Sigmoid colon (tissue), 7 donors: ENCODE data around the gene CD63. TPM values are rescaled to one million over a fixed set of nuclear protein-coding genes. Genes with fewer than 3 reads are reported as not detected.

Experiments
- DNase-seq: peaks from one replicate; pipeline ENCODE4 v3.0.0-alpha.2; 2019
- H3K27ac ChIP-seq, 4 donors: fragments of 200-600 bp; sonication (generic); one replicate each; pipeline ENCODE4 v1.5.1; 2016 to 2019; ENCODE audit warnings: mild to moderate bottlenecking in 1 of 4
- H3K27me3 ChIP-seq, 3 donors: fragments of 200-600 bp; sonication (generic); one replicate each; pipeline ENCODE4 v1.5.1; 2019; ENCODE audit warnings: mild to moderate bottlenecking in 1 of 3
- H3K36me3 ChIP-seq, 4 donors: fragments of 200-600 bp; sonication (generic); one replicate each; pipeline ENCODE4 v1.5.1; 2016 to 2019
- H3K4me1 ChIP-seq, 4 donors: fragments of 200-600 bp; sonication (generic); one replicate each; pipeline ENCODE4 v1.5.1; 2017 to 2019
- H3K4me3 ChIP-seq, 4 donors: fragments of 200-600 bp; sonication (generic); one replicate each; pipeline ENCODE4 v1.5.1; 2017 to 2019; ENCODE audit warnings: mild to moderate bottlenecking in 2 of 4, moderate library complexity in 1 of 4
- H3K9me3 ChIP-seq, 4 donors: fragments of 200-600 bp in 3 of 4; sonication (generic) in 3 of 4; one replicate each; pipeline versions ENCODE4 v1.5.1 to v1.6.1; 2013 to 2019
- EP300 ChIP-seq, 4 donors: sonication (generic); formaldehyde crosslinking; IDR thresholded peaks; one replicate each; pipeline ENCODE4 v1.6.1; 2017; ENCODE audit warnings: antibody characterized with exemption in 4 of 4
- POLR2A ChIP-seq, 2 donors: fragments of 450-650 bp; IDR thresholded peaks; one replicate each; pipeline ENCODE4 v1.6.1; 2016; ENCODE audit warnings: antibody characterized with exemption in 2 of 2, mild to moderate bottlenecking in 2 of 2, moderate library complexity in 2 of 2
- POLR2AphosphoS5 ChIP-seq, 4 donors: sonication (generic); formaldehyde crosslinking; IDR thresholded peaks; one replicate each; pipeline ENCODE4 v1.6.1; 2017; ENCODE audit warnings: antibody characterized with exemption in 4 of 4
- WGBS, 2 donors: extraction: QIAGEN DNeasy Blood & Tissue Kit; methylation state at CpG; one replicate each; pipeline ENCODE4 v1.1.7; 2013; 5-methylcytosine and 5-hydroxymethylcytosine counted together
- intact Hi-C: fragments of 100-400 bp; cut with DNase I; formaldehyde crosslinking; loops from one replicate; pipeline ENCODE4 v1.15.1; 2023
- polyA plus RNA-seq, 3 donors: library from polyadenylated mRNA; stranded (reverse); fragments of 200-250 nt; gene quantifications; one replicate each; pipeline ENCODE4 v1.2.3, GENCODE V29; 2013
- total RNA-seq, 4 donors: library from RNA; depleted of rRNA; stranded (reverse); fragments of >200 nt; gene quantifications; one replicate each; pipeline ENCODE4 v1.1.0, GENCODE V29; 2016
- TF ChIP-seq, protein P1 (sequence below), 4 experiments: fragments of 450-650 bp in 3 of 4; fragments of 200-600 bp in 1 of 4; IDR thresholded peaks; one replicate each; pipeline ENCODE4 v1.5.1; 2016 to 2019; ENCODE audit warnings: antibody characterized with exemption in 4 of 4, mild to moderate bottlenecking in 3 of 4, moderate library complexity in 2 of 4
- donor health status: healthy with polysubstance abuse.
- donor health status: Bipolar disorder and iron deficiency.
- donor health status: healthy.

CD63 gene
- total and polyA plus RNA-seq, 7 donors, result 450 to 1,058 (median 842) TPM

DNA sequence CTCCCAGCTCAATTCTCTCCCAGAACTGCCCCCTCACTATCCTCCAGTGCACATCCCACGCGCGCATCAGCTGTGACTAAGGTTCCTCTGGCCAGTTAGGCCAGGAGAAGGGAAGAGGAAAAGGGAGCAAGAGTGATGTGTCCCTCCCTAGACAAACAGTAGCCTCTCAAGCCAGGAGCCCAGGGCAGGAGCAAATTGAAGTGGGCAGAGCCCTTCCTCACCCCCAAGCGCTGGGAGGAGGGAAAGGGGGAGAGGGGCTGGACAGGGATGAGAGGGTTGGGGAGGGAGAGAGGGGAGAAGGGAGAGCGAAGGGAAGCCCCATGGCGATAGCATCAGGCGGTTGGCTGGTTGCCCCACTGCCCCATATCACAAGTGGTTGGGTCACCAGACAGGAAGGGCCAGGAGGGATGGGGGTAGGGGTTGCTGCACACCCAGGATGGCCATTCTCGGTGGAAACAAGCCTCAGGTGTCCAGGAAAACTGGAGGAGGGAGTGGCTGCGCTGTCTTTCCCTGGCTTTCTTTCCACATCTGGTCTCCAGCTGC, 1.1 kb downstream of the CD63 start:
- 7 to 37% methylated on average over 9 of the region's 9 CpGs for WGBS, 2 donors
- no peaks in the 10 kb centered on the region for H3K27me3 ChIP-seq
- peaks cover 0 to 75% (median 68%) of the 10 kb centered on the region in 4 donors for H3K4me1 ChIP-seq
- no peaks in the 10 kb centered on the region for H3K9me3 ChIP-seq
- intact Hi-C loops, result no loop called here
- peak; percentile 89 for DNase-seq
- TF ChIP-seq POLR2AphosphoS5 (IDR thresholded peaks at IDR 0.05) (peak; percentile 9 to 50 (median 25)), EP300 (IDR thresholded peaks at IDR 0.05) (no peak)
- H3K4me3 ChIP-seq, result peak overlapping the region; percentile 95 to 99 (median 98)
- H3K27ac ChIP-seq, result peak overlapping the region; percentile 100
- peaks cover 19 to 36% (median 23%) of the 10 kb centered on the region in 4 donors for H3K36me3 ChIP-seq

DNA sequence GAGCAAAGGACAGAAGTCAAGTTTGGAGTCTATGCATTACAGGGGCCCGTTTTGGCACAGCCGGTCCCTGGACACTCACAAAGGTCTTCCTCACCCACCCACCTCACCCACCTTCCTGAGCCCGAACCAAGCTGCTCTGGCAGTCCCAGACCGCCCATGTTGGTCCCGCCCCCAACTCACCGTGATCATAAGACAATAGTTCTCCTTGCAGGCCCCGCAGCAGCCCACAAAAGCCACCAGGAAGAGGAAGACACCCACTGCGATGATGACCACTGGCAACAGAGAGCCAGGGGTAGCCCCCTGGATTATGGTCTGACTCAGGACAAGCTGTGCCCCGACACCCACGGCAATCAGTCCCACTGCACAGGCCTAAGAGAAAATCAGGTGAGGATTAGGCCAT, 1.8 kb downstream of the CD63 start:
- WGBS, 2 donors, result 47 to 61% methylated on average over 10 of the region's 10 CpGs
- H3K27ac ChIP-seq, result peak overlapping the region; percentile 100
- no peaks in the 10 kb centered on the region for H3K9me3 ChIP-seq
- intact Hi-C loops, result no loop called here
- DNase-seq, result peak; percentile 70
- H3K27me3 ChIP-seq, result no peaks in the 10 kb centered on the region
- TF ChIP-seq, protein P1, sequence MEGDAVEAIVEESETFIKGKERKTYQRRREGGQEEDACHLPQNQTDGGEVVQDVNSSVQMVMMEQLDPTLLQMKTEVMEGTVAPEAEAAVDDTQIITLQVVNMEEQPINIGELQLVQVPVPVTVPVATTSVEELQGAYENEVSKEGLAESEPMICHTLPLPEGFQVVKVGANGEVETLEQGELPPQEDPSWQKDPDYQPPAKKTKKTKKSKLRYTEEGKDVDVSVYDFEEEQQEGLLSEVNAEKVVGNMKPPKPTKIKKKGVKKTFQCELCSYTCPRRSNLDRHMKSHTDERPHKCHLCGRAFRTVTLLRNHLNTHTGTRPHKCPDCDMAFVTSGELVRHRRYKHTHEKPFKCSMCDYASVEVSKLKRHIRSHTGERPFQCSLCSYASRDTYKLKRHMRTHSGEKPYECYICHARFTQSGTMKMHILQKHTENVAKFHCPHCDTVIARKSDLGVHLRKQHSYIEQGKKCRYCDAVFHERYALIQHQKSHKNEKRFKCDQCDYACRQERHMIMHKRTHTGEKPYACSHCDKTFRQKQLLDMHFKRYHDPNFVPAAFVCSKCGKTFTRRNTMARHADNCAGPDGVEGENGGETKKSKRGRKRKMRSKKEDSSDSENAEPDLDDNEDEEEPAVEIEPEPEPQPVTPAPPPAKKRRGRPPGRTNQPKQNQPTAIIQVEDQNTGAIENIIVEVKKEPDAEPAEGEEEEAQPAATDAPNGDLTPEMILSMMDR (IDR thresholded peaks at IDR 0.05), result no peak
- TF ChIP-seq POLR2AphosphoS5 (IDR thresholded peaks at IDR 0.05) (no peak), EP300 (IDR thresholded peaks at IDR 0.05) (no peak), POLR2A (IDR thresholded peaks at IDR 0.05) (no peak)
- peak overlapping the region; percentile 95 to 99 (median 98) for H3K4me3 ChIP-seq
- H3K36me3 ChIP-seq, result peaks cover 19 to 36% (median 23%) of the 10 kb centered on the region in 4 donors
- peaks cover 0 to 76% (median 74%) of the 10 kb centered on the region in 4 donors for H3K4me1 ChIP-seq

DNA sequence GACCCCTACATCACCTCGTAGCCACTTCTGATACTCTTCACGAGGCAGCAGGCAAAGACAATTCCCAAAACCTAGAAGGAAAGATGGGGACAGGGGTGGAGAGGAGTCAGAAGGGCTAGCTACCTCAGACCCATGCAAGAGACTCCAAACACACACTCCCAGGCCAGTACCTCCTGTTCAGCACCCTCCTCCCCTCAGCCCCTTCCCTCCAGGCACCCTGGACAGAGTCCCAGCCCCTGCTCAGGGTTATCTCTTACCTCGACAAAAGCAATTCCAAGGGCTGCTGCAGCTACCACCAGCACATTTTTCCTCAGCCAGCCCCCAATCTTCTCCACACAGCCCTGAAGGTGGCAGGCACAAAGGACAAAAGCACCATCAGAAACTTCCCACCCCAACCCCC, 3.3 kb downstream of the CD63 start:
- WGBS, 2 donors, result 60 to 78% methylated on average over 3 of the region's 3 CpGs
- TF ChIP-seq, protein P1 (IDR thresholded peaks at IDR 0.05), result no peak
- TF ChIP-seq POLR2AphosphoS5 (IDR thresholded peaks at IDR 0.05), result no peak
- TF ChIP-seq EP300 (IDR thresholded peaks at IDR 0.05), result no peak
- TF ChIP-seq POLR2A (IDR thresholded peaks at IDR 0.05), result no peak
- peak; percentile 56 for DNase-seq
- Histone ChIP-seq H3K9me3 (no peaks in the 10 kb centered on the region), H3K27me3 (no peaks in the 10 kb centered on the region), H3K4me3 (no peak overlapping the region), H3K27ac (peak overlapping the region; percentile 100), H3K4me1 (peaks cover 0 to 80% (median 77%) of the 10 kb centered on the region in 4 donors), H3K36me3 (peaks cover 19 to 36% (median 23%) of the 10 kb centered on the region in 4 donors)
- intact Hi-C loops, result no loop called here

DNA sequence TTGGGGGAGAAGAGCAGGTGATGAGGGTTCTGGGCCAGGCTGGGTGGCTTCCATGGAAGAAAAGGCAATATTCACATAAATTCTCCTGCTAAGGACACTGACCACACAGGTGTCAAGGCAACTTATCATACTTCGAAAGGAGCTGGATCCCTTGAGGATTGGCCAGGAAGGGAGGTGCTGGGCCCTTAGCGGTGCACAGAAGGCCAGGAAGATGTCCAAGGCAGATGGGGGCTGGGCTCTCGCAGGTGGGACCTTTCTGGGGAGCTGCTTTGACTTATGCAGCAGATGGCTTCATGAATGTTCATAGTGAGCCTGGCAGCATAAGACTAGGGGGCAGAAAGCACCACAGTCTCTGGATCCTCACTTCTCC, 3.9 kb downstream of the CD63 start:
- WGBS, 2 donors, result 45 to 66% methylated on average over 3 of the region's 3 CpGs
- Histone ChIP-seq H3K36me3 (peaks cover 19 to 36% (median 23%) of the 10 kb centered on the region in 4 donors), H3K27me3 (no peaks in the 10 kb centered on the region), H3K27ac (peak overlapping the region; percentile 100), H3K9me3 (no peaks in the 10 kb centered on the region), H3K4me3 (no peak overlapping the region), H3K4me1 (peaks cover 0 to 80% (median 77%) of the 10 kb centered on the region in 4 donors)
- DNase-seq, result peak; percentile 63
- TF ChIP-seq EP300 (IDR thresholded peaks at IDR 0.05) (no peak), POLR2AphosphoS5 (IDR thresholded peaks at IDR 0.05) (no peak), POLR2A (IDR thresholded peaks at IDR 0.05) (no peak)
- TF ChIP-seq, protein P1 (IDR thresholded peaks at IDR 0.05), result no peak
- intact Hi-C loops, result no loop called here

DNA sequence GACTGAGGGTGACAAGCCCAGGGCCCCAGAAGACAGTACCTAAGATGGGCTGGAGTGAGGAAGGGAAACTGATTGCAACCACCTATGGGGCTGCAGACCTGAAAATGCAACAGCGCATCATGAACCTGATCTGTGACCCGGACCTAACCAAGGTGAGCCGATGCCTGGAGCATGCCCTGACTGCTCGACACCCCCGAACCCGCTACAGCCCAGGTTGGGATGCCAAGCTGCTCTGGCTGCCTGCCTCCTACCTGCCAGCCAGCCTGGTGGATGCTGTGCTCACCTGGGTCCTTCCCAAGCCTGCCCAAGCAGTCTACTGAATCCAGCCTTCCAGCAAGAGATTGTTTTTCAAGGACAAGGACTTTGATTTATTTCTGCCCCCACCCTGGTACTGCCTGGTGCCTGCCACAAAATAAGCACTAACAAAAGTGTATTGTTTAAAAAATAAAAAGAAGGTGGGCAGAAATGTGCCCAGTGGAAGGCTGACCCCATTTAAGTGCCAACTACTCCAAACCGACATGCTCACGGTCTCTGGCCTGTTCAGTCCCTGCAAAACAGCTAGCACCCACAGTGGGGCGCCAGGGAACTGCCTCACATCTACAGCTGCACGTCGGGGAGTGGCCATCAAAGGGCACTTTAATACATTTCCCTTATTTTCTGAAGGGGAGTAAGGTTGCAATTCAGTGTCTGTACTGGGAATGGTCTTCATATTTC, 4.4 kb downstream of the CD63 start:
- TF ChIP-seq, protein P1 (IDR thresholded peaks at IDR 0.05), result peak; percentile 12 to 57 (median 47)
- TF ChIP-seq POLR2AphosphoS5 (IDR thresholded peaks at IDR 0.05), result peak in 2 of 4 donors; percentile 9 to 10
- TF ChIP-seq POLR2A (IDR thresholded peaks at IDR 0.05), result no peak
- Histone ChIP-seq H3K27me3 (no peaks in the 10 kb centered on the region), H3K4me3 (no peak overlapping the region), H3K27ac (peak overlapping the region; percentile 100), H3K9me3 (no peaks in the 10 kb centered on the region), H3K4me1 (peaks cover 0 to 82% (median 80%) of the 10 kb centered on the region in 4 donors), H3K36me3 (peaks cover 19 to 36% (median 23%) of the 10 kb centered on the region in 4 donors)
- DNase-seq, result peak; percentile 88
- intact Hi-C loops, result no loop called here
- 48 to 58% methylated on average over 11 of the region's 11 CpGs for WGBS, 2 donors
